ENCODE results near the gene DAPK2.

The DAPK2 gene

GRCh38 chr15:63930034-63930433 is 116.3 kb downstream of the DAPK2 start:
- Histone ChIP-seq H3K27me3 (ENCODE audit: insufficient read depth, poor library complexity, severe bottlenecking) (no peaks in the 10 kb centered on the region), H3K27ac (replicated peaks) (no peak overlapping the region), H3K4me3 (replicated peaks; ENCODE audit: insufficient read depth, low read length) (no peak overlapping the region)
- DNase-seq (ENCODE audit: low read depth in 1 of 2, low spot score in 1 of 2): no peak
- no peak for TF ChIP-seq CTCF (IDR thresholded peaks at IDR 0.05; ENCODE audit: insufficient read depth, low read length)
- TF ChIP-seq SPI1 (IDR thresholded peaks at IDR 0.05; ENCODE audit: borderline replicate concordance, low read depth): no peak

- Histone ChIP-seq H3K27me3 (ENCODE audit: insufficient read depth, poor library complexity, severe bottlenecking) (no peaks in the 10 kb centered on the region), H3K27ac (replicated peaks) (no peak overlapping the region)
Observed at GRCh38 chr15:63928185-63928842, 118.0 kb downstream of the DAPK2 start.

GRCh38 chr15:63923993-63924950 is 122.0 kb downstream of the DAPK2 start:
- Histone ChIP-seq H3K27ac (replicated peaks) (no peak overlapping the region), H3K27me3 (ENCODE audit: insufficient read depth, poor library complexity, severe bottlenecking) (no peaks in the 10 kb centered on the region), H3K4me3 (replicated peaks; ENCODE audit: insufficient read depth, low read length) (no peak overlapping the region)
- TF ChIP-seq REST (IDR thresholded peaks at IDR 0.05; ENCODE audit: insufficient replicate concordance, low read depth) (no peak), CTCF (IDR thresholded peaks at IDR 0.05; ENCODE audit: insufficient read depth, low read length) (no peak), GABPA (IDR thresholded peaks at IDR 0.05; ENCODE audit: low read depth) (no peak), POLR2AphosphoS5 (IDR thresholded peaks at IDR 0.05; ENCODE audit: low read depth) (no peak), SPI1 (IDR thresholded peaks at IDR 0.05; ENCODE audit: borderline replicate concordance, low read depth) (no peak)
- DNase-seq (ENCODE audit: low read depth in 1 of 2, low spot score in 1 of 2): no peak

More at GRCh38 chr15:63928185-63928842, 118.0 kb downstream of the DAPK2 start:
- TF ChIP-seq CTCF (IDR thresholded peaks at IDR 0.05; ENCODE audit: insufficient read depth, low read length) (no peak), SPI1 (IDR thresholded peaks at IDR 0.05; ENCODE audit: borderline replicate concordance, low read depth) (no peak), POLR2AphosphoS5 (IDR thresholded peaks at IDR 0.05; ENCODE audit: low read depth) (no peak), REST (IDR thresholded peaks at IDR 0.05; ENCODE audit: insufficient replicate concordance, low read depth) (no peak), GABPA (IDR thresholded peaks at IDR 0.05; ENCODE audit: low read depth) (no peak)
- DNase-seq (ENCODE audit: low read depth in 1 of 2, low spot score in 1 of 2): no peak
- no peak overlapping the region for H3K4me3 ChIP-seq (replicated peaks; ENCODE audit: insufficient read depth, low read length)

Data from HL-60 (cell line).